Activated T-helper 1 cell treated with Interleukin-2 at 50 U/mL for 16 hours (primary cell): ENCODE measurements around the gene STH.
"Not testable (repeated sequence)": the region's sequence is repeated elsewhere in the genome, so short reads cannot be mapped to it uniquely, and the experiment has no call there.

Experiments
- DNase-seq: peaks from one replicate; pipeline ENCODE4 v3.0.0-alpha.2; 2020; ENCODE audit warnings: low read depth

STH gene

DNA sequence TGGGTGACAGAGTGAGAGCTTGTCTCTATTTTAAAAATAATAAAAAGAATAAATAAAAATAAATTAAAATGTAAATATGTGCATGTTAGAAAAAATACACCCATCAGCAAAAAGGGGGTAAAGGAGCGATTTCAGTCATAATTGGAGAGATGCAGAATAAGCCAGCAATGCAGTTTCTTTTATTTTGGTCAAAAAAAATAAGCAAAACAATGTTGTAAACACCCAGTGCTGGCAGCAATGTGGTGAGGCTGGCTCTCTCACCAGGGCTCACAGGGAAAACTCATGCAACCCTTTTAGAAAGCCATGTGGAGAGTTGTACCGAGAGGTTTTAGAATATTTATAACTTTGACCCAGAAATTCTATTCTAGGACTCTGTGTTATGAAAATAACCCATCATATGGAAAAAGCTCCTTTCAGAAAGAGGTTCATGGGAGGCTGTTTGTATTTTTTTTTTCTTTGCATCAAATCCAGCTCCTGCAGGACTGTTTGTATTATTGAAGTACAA is 8.5 kb downstream of the STH start:
- DNase-seq: no peak

DNA sequence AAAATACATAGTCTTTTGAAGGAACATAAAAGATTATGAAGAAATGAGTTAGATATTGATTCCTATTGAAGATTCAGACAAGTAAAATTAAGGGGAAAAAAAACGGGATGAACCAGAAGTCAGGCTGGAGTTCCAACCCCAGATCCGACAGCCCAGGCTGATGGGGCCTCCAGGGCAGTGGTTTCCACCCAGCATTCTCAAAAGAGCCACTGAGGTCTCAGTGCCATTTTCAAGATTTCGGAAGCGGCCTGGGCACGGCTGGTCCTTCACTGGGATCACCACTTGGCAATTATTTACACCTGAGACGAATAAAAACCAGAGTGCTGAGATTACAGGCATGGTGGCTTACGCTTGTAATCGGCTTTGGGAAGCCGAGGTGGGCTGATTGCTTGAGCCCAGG is 9.5 kb downstream of the STH start:
- no peak for DNase-seq

DNA sequence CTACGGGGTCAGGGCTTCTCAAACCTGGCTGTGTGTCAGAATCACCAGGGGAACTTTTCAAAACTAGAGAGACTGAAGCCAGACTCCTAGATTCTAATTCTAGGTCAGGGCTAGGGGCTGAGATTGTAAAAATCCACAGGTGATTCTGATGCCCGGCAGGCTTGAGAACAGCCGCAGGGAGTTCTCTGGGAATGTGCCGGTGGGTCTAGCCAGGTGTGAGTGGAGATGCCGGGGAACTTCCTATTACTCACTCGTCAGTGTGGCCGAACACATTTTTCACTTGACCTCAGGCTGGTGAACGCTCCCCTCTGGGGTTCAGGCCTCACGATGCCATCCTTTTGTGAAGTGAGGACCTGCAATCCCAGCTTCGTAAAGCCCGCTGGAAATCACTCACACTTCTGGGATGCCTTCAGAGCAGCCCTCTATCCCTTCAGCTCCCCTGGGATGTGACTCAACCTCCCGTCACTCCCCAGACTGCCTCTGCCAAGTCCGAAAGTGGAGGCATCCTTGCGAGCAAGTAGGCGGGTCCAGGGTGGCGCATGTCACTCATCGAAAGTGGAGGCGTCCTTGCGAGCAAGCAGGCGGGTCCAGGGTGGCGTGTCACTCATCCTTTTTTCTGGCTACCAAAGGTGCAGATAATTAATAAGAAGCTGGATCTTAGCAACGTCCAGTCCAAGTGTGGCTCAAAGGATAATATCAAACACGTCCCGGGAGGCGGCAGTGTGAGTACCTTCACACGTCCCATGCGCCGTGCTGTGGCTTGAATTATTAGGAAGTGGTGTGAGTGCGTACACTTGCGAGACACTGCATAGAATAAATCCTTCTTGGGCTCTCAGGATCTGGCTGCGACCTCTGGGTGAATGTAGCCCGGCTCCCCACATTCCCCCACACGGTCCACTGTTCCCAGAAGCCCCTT is 10.9 kb downstream of the STH start:
- no peak for DNase-seq

DNA sequence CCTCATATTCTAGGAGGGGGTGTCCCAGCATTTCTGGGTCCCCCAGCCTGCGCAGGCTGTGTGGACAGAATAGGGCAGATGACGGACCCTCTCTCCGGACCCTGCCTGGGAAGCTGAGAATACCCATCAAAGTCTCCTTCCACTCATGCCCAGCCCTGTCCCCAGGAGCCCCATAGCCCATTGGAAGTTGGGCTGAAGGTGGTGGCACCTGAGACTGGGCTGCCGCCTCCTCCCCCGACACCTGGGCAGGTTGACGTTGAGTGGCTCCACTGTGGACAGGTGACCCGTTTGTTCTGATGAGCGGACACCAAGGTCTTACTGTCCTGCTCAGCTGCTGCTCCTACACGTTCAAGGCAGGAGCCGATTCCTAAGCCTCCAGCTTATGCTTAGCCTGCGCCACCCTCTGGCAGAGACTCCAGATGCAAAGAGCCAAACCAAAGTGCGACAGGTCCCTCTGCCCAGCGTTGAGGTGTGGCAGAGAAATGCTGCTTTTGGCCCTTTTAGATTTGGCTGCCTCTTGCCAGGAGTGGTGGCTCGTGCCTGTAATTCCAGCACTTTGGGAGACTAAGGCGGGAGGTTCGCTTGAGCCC is 11.6 kb downstream of the STH start:
- no peak for DNase-seq

- DNase-seq: no peak
These were observed 12.9 kb downstream of the STH start for GRCh38 chr17:46011711-46012505.

GRCh38 chr17:46012506-46013079 is 13.5 kb downstream of the STH start:
- no peak for DNase-seq

GRCh38 chr17:46013127-46013501 is 14.1 kb downstream of the STH start:
- DNase-seq: no peak

DNA sequence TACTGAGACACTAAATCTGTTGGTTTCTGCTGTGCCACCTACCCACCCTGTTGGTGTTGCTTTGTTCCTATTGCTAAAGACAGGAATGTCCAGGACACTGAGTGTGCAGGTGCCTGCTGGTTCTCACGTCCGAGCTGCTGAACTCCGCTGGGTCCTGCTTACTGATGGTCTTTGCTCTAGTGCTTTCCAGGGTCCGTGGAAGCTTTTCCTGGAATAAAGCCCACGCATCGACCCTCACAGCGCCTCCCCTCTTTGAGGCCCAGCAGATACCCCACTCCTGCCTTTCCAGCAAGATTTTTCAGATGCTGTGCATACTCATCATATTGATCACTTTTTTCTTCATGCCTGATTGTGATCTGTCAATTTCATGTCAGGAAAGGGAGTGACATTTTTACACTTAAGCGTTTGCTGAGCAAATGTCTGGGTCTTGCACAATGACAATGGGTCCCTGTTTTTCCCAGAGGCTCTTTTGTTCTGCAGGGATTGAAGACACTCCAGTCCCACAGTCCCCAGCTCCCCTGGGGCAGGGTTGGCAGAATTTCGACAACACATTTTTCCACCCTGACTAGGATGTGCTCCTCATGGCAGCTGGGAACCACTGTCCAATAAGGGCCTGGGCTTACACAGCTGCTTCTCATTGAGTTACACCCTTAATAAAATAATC is 14.6 kb downstream of the STH start:
- no peak for DNase-seq

- not testable (repeated sequence) for DNase-seq
These were observed 20.4 kb downstream of the STH start for GRCh38 chr17:46019408-46019925.

DNA sequence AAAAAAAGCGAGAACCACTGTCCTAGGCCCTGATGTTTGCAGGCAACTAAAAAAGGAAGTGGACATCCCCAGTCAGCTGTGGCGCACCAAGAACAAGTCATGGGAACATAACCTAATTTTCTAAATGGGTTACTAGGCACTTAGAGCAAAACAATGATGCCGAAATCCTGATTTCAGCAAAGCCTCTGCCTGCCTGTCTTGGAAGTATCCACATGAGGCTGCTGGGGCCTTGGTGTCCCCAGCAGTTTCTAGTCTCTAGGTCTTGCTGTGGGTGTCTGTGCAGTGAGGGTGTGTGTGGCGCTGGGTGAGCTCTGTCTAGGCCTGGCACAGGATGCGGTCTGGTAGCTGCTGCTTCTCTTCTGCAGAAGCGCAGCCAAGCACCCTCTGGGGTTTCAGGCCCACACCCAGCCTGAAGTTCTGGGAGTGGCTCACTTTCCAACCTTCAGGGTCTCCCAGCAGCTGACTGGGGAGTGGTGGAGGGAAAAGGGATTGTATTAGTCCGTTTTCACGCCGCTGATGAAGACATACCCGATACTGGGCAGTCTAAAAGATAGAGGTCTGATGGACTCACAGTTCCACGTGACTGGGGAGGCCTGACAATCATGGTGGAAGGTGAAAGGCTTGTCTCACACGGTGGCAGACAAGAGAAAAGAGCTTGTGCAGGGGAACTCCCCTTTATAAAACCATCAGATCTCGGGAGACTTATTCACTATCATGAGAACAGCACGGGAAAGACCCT is 21.1 kb downstream of the STH start:
- peak; percentile 41 for DNase-seq

- DNase-seq: no peak
These were observed 21.9 kb downstream of the STH start for GRCh38 chr17:46020998-46021397.

DNA sequence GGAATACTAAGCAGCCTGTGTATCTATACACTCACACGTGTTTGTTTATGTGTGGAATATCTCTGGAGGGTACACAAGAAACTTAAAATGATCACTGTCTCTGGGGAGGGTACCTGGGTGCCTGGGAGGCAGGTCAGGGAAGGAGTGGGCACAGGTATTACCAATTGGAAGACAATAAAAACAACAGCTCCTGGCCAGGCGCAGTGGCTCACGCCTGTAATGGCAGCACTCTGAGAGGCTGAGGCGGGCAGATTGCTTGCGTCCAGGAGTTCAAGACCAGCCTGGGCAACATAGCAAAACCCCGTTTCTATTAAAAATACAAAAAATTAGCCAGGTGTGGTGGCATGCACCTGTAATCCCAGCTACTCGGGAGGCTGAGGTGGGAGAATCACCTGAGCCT is 24.3 kb downstream of the STH start:
- not testable (repeated sequence) for DNase-seq

GRCh38 chr17:46023783-46024388 is 24.8 kb downstream of the STH start:
- DNase-seq: no peak

- DNase-seq: no peak
These were observed 25.5 kb downstream of the STH start for GRCh38 chr17:46024590-46024989.

DNA sequence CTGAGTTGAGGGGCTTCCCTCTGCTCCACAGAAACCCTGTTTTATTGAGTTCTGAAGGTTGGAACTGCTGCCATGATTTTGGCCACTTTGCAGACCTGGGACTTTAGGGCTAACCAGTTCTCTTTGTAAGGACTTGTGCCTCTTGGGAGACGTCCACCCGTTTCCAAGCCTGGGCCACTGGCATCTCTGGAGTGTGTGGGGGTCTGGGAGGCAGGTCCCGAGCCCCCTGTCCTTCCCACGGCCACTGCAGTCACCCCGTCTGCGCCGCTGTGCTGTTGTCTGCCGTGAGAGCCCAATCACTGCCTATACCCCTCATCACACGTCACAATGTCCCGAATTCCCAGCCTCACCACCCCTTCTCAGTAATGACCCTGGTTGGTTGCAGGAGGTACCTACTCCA is 26.0 kb downstream of the STH start:
- DNase-seq: no peak

DNA sequence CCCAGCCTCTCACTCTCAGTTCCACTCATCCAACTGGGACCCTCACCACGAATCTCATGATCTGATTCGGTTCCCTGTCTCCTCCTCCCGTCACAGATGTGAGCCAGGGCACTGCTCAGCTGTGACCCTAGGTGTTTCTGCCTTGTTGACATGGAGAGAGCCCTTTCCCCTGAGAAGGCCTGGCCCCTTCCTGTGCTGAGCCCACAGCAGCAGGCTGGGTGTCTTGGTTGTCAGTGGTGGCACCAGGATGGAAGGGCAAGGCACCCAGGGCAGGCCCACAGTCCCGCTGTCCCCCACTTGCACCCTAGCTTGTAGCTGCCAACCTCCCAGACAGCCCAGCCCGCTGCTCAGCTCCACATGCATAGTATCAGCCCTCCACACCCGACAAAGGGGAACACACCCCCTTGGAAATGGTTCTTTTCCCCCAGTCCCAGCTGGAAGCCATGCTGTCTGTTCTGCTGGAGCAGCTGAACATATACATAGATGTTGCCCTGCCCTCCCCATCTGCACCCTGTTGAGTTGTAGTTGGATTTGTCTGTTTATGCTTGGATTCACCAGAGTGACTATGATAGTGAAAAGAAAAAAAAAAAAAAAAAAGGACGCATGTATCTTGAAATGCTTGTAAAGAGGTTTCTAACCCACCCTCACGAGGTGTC is 26.6 kb downstream of the STH start:
- no peak for DNase-seq

DNA sequence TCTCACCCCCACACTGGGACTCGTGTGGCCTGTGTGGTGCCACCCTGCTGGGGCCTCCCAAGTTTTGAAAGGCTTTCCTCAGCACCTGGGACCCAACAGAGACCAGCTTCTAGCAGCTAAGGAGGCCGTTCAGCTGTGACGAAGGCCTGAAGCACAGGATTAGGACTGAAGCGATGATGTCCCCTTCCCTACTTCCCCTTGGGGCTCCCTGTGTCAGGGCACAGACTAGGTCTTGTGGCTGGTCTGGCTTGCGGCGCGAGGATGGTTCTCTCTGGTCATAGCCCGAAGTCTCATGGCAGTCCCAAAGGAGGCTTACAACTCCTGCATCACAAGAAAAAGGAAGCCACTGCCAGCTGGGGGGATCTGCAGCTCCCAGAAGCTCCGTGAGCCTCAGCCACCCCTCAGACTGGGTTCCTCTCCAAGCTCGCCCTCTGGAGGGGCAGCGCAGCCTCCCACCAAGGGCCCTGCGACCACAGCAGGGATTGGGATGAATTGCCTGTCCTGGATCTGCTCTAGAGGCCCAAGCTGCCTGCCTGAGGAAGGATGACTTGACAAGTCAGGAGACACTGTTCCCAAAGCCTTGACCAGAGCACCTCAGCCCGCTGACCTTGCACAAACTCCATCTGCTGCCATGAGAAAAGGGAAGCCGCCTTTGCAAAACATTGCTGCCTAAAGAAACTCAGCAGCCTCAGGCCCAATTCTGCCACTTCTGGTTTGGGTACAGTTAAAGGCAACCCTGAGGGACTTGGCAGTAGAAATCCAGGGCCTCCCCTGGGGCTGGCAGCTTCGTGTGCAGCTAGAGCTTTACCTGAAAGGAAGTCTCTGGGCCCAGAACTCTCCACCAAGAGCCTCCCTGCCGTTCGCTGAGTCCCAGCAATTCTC is 27.4 kb downstream of the STH start:
- DNase-seq: no peak

GRCh38 chr17:46027048-46027975 is 28.3 kb downstream of the STH start:
- no peak for DNase-seq
